H9 (cell line): ENCODE measurements around the gene AQP2. TPM values are rescaled to one million over a fixed set of nuclear protein-coding genes. Genes with fewer than 3 reads are reported as not detected.

ENCODE experiments used
- DNase-seq: peaks from one replicate; pipeline ENCODE4 v3.0.0-alpha.2; 2017
- H2AFZ ChIP-seq: one replicate; pipeline ENCODE4 v1.6.1; 2013; ENCODE audit warnings: mild to moderate bottlenecking, low read length, control low read depth, moderate library complexity
- H2AK5ac ChIP-seq: 2 replicates; pipeline ENCODE4 v1.6.1; 2013; ENCODE audit warnings: low read length, control low read depth, mixed read lengths; ENCODE audit not compliant: insufficient read length
- H2BK120ac ChIP-seq: one replicate; pipeline ENCODE4 v1.6.1; 2013; ENCODE audit warnings: low read depth, mild to moderate bottlenecking, low read length, control low read depth, inconsistent platforms; ENCODE audit not compliant: poor library complexity, severe bottlenecking
- H2BK12ac ChIP-seq: 2 replicates; pipeline ENCODE4 v1.6.1; 2013; ENCODE audit warnings: low read length, control low read depth, mixed read lengths, low read depth; ENCODE audit not compliant: insufficient read length
- H2BK15ac ChIP-seq: 2 replicates; pipeline ENCODE4 v1.6.1; 2013; ENCODE audit warnings: low read depth, low read length, control low read depth
- H2BK20ac ChIP-seq: one replicate; pipeline ENCODE4 v1.6.1; 2013; ENCODE audit warnings: low read depth, mild to moderate bottlenecking, low read length, control low read depth, inconsistent platforms; ENCODE audit not compliant: poor library complexity, severe bottlenecking
- H2BK5ac ChIP-seq: 2 replicates; pipeline ENCODE4 v1.6.1; 2013; ENCODE audit warnings: low read length, control low read depth, mixed read lengths; ENCODE audit not compliant: insufficient read length
- H3K14ac ChIP-seq: 2 replicates; pipeline ENCODE4 v1.6.1; 2013; ENCODE audit warnings: low read length, control low read depth; ENCODE audit not compliant: insufficient read depth
- H3K18ac ChIP-seq: 2 replicates; pipeline ENCODE4 v1.6.1; 2013; ENCODE audit warnings: low read depth, mild to moderate bottlenecking, mixed read lengths, low read length, control low read depth; ENCODE audit not compliant: insufficient read length
- H3K23ac ChIP-seq: 2 replicates; pipeline ENCODE4 v1.6.1; 2013; ENCODE audit warnings: low read length, control low read depth, mixed read lengths, low read depth; ENCODE audit not compliant: insufficient read length
- H3K23me2 ChIP-seq: 2 replicates; pipeline ENCODE4 v1.6.1; 2013; ENCODE audit warnings: low read depth, mild to moderate bottlenecking, mixed read lengths, low read length, control low read depth; ENCODE audit not compliant: insufficient read length, poor library complexity, severe bottlenecking
- H3K27ac ChIP-seq: 2 replicates; pipeline ENCODE4 v1.5.1; 2013; ENCODE audit warnings: low read length, control low read depth, mixed read lengths, low read depth; ENCODE audit not compliant: insufficient read length
- H3K27me3 ChIP-seq: 2 replicates; pipeline ENCODE4 v1.6.1; 2013; ENCODE audit warnings: low read length, control low read depth, inconsistent platforms; ENCODE audit not compliant: insufficient read depth
- H3K4ac ChIP-seq: 2 replicates; pipeline ENCODE4 v1.6.1; 2013; ENCODE audit warnings: low read depth, mild to moderate bottlenecking, control low read depth, inconsistent platforms, low read length, moderate library complexity
- H3K4me1 ChIP-seq: 2 replicates; pipeline ENCODE4 v1.6.1; 2013; ENCODE audit warnings: low read length, control low read depth, inconsistent platforms; ENCODE audit not compliant: insufficient read depth
- H3K4me2 ChIP-seq: 2 replicates; pipeline ENCODE4 v1.6.1; 2013; ENCODE audit warnings: low read length, control low read depth, mixed read lengths; ENCODE audit not compliant: insufficient read length, insufficient read depth
- H3K56ac ChIP-seq: 2 replicates; pipeline ENCODE4 v1.6.1; 2013; ENCODE audit warnings: low read depth, mild to moderate bottlenecking, mixed read lengths, low read length, control low read depth; ENCODE audit not compliant: insufficient read length
- H3K79me1 ChIP-seq: 2 replicates; pipeline ENCODE4 v1.6.1; 2013; ENCODE audit warnings: low read depth, mild to moderate bottlenecking, moderate library complexity, low read length, control low read depth, inconsistent platforms; ENCODE audit not compliant: insufficient read depth, poor library complexity, severe bottlenecking
- H3K79me2 ChIP-seq: 2 replicates; pipeline ENCODE4 v1.6.1; 2013; ENCODE audit warnings: low read length, control low read depth, inconsistent platforms; ENCODE audit not compliant: insufficient read depth
- H3K9ac ChIP-seq: 2 replicates; pipeline ENCODE4 v1.6.1; 2013; ENCODE audit warnings: low read length, control low read depth, mixed read lengths; ENCODE audit not compliant: insufficient read length; ENCODE audit errors: extremely low read depth
- H3K9me3 ChIP-seq: one replicate; pipeline ENCODE4 v1.6.1; 2013; ENCODE audit warnings: low read depth, low read length, inconsistent platforms; ENCODE audit not compliant: control insufficient read depth
- H3T11ph ChIP-seq: one replicate; pipeline ENCODE4 v1.6.1; 2013; ENCODE audit warnings: mild to moderate bottlenecking, low read length, control low read depth, inconsistent platforms
- H4K20me1 ChIP-seq: one replicate; pipeline ENCODE4 v1.6.1; 2013; ENCODE audit not compliant: control insufficient read depth, insufficient read length, insufficient read depth
- H4K5ac ChIP-seq: 2 replicates; pipeline ENCODE4 v1.6.1; 2013; ENCODE audit warnings: low read depth, mild to moderate bottlenecking, mixed read lengths, low read length, control low read depth; ENCODE audit not compliant: insufficient read length
- H4K8ac ChIP-seq: replicated peaks from 2 replicates; pipeline ENCODE4 v1.6.1; 2013; ENCODE audit warnings: low read length, control low read depth, mixed read lengths, low read depth; ENCODE audit not compliant: insufficient read length
- H4K91ac ChIP-seq: 2 replicates; pipeline ENCODE4 v1.6.1; 2013; ENCODE audit warnings: low read depth, mild to moderate bottlenecking, moderate library complexity, mixed read lengths, low read length, control low read depth; ENCODE audit not compliant: insufficient read length
- H3K27ac Mint-ChIP-seq, 3 experiments: 2 replicates in 2 of 3; 3 replicates in 1 of 3; pipeline ENCODE4 v1.8.0; 2020 to 2021; ENCODE audit warnings: mixed read lengths in 3 of 3, mild to moderate bottlenecking in 1 of 3, moderate library complexity in 1 of 3
- H3K27me3 Mint-ChIP-seq: 2 replicates; pipeline ENCODE4 v1.8.0; 2021; ENCODE audit warnings: low read depth, mild to moderate bottlenecking, moderate library complexity, mixed read lengths
- H3K36me3 Mint-ChIP-seq, 3 experiments: 2 replicates in 2 of 3; 3 replicates in 1 of 3; pipeline ENCODE4 v1.8.0; 2020 to 2021; ENCODE audit warnings: low read depth in 3 of 3, mixed read lengths in 3 of 3; ENCODE audit not compliant: insufficient read depth in 1 of 3
- H3K4me1 Mint-ChIP-seq, 2 experiments: 2 replicates each; pipeline ENCODE4 v1.8.0; 2020; ENCODE audit warnings: mixed read lengths in 2 of 2
- H3K4me3 Mint-ChIP-seq, 2 experiments: 2 replicates in 1 of 2; 3 replicates in 1 of 2; pipeline ENCODE4 v1.8.0; 2020 to 2021; ENCODE audit warnings: mild to moderate bottlenecking in 2 of 2, mixed read lengths in 2 of 2, moderate library complexity in 1 of 2
- H3K9me3 Mint-ChIP-seq, 2 experiments: 2 replicates in 1 of 2; 3 replicates in 1 of 2; pipeline ENCODE4 v1.8.0; 2020; ENCODE audit warnings: mild to moderate bottlenecking in 2 of 2, mixed read lengths in 2 of 2, moderate library complexity in 1 of 2
- CTCF ChIP-seq: fragments of 200-600 bp; sonication (generic); conservative IDR thresholded peaks from 3 replicates; pipeline ENCODE4 v1.8.0; 2021; ENCODE audit warnings: antibody characterized with exemption, mild to moderate bottlenecking
- WGBS: extraction: QIAGEN DNeasy Blood & Tissue Kit; methylation state at CpG from one replicate; pipeline ENCODE4 v1.1.7; 2013; ENCODE audit warnings: missing lambda C conversion rate, low lambda C conversion rate, mixed read lengths; ENCODE audit not compliant: insufficient read length; ENCODE audit errors: extremely low coverage; 5-methylcytosine and 5-hydroxymethylcytosine counted together
- total RNA-seq: library from RNA; stranded (reverse); gene quantifications from 2 replicates; pipeline ENCODE4 v1.2.1, GENCODE V29; 2021

The AQP2 gene
- total RNA-seq, 1 experiment from 2014 or later: not detected

- no peaks in the 10 kb centered on the region; a peak in 1 of 5 replicates for H3K9me3 Mint-ChIP-seq
- DNase-seq: no peak
- H3K23me2 ChIP-seq: no peaks in the 10 kb centered on the region
- H3K79me2 ChIP-seq: no peaks in the 10 kb centered on the region
- H3T11ph ChIP-seq: no peak overlapping the region
- H4K20me1 ChIP-seq: no peaks in the 10 kb centered on the region
- H3K4ac ChIP-seq: no peak overlapping the region
- H3K14ac ChIP-seq: no peak overlapping the region
- H3K27me3 Mint-ChIP-seq: peaks cover 13% of the 10 kb centered on the region
- H3K4me1 ChIP-seq: no peaks in the 10 kb centered on the region
- H3K27ac ChIP-seq: no peak overlapping the region
- no peaks in the 10 kb centered on the region for H3K36me3 Mint-ChIP-seq
- H4K91ac ChIP-seq: no peak overlapping the region
- no peak overlapping the region for H3K9ac ChIP-seq
- peaks cover 16 to 20% of the 10 kb centered on the region in 2 experiments for H3K4me1 Mint-ChIP-seq
- no peak overlapping the region for H2BK120ac ChIP-seq
- H4K5ac ChIP-seq: no peak overlapping the region
- no peaks in the 10 kb centered on the region for H3K79me1 ChIP-seq
- WGBS: no CpG with 5 or more reads among the region's 12 CpGs
- no peak overlapping the region for H2BK12ac ChIP-seq
- no peaks in the 10 kb centered on the region for H3K9me3 ChIP-seq
- no peak overlapping the region for H3K27ac Mint-ChIP-seq
- no peak overlapping the region for H2BK15ac ChIP-seq
- no peak overlapping the region for H3K4me3 Mint-ChIP-seq
- no peak overlapping the region for H4K8ac ChIP-seq
- H2BK5ac ChIP-seq: no peak overlapping the region
- H3K27me3 ChIP-seq: no peaks in the 10 kb centered on the region
- no peak overlapping the region for H3K4me2 ChIP-seq
- no peak for TF ChIP-seq CTCF
- no peak overlapping the region for H3K56ac ChIP-seq
- no peak overlapping the region for H2AK5ac ChIP-seq
- H3K23ac ChIP-seq: no peak overlapping the region
- H3K18ac ChIP-seq: no peak overlapping the region
- no peak overlapping the region for H2AFZ ChIP-seq
- H2BK20ac ChIP-seq: no peak overlapping the region
These were observed 33.3 kb upstream of the AQP2 start for GRCh38 chr12:49917166-49917787.
